Upper lobe of left lung (tissue), 4 donors: ENCODE measurements around the gene KDM4B.

ENCODE experiments used
- CTCF ChIP-seq, 6 experiments: fragments of 450-650 bp in 4 of 6; fragments of 200-600 bp in 2 of 6; sonication (generic) in 2 of 6; IDR thresholded peaks; one replicate each; pipeline ENCODE4 v1.5.1; 2016 to 2019; ENCODE audit warnings: antibody characterized with exemption in 6 of 6
- EP300 ChIP-seq, 4 donors: sonication (generic); formaldehyde crosslinking; IDR thresholded peaks; one replicate each; pipeline ENCODE4 v1.5.1; 2017; ENCODE audit warnings: antibody characterized with exemption in 4 of 4, control low read depth in 2 of 4
- POLR2A ChIP-seq, 4 donors: fragments of 450-650 bp; IDR thresholded peaks; one replicate each; pipeline ENCODE4 v1.5.1; 2016 to 2017; ENCODE audit warnings: antibody characterized with exemption in 4 of 4, mild to moderate bottlenecking in 2 of 4

GRCh38 chr19:5148794-5149190, 179.9 kb downstream of the KDM4B start:
- no peak for TF ChIP-seq CTCF (IDR thresholded peaks at IDR 0.05)
- TF ChIP-seq EP300 (IDR thresholded peaks at IDR 0.05) = no peak
- no peak for TF ChIP-seq POLR2A (IDR thresholded peaks at IDR 0.05)
